Measurements from ENCODE around the gene SVBP. TPM values are rescaled to one million over a fixed set of nuclear protein-coding genes. Genes with fewer than 3 reads are reported as not detected.

SVBP gene
- total RNA-seq, 1 donor from 2014 or later, result 18.7 TPM

DNA sequence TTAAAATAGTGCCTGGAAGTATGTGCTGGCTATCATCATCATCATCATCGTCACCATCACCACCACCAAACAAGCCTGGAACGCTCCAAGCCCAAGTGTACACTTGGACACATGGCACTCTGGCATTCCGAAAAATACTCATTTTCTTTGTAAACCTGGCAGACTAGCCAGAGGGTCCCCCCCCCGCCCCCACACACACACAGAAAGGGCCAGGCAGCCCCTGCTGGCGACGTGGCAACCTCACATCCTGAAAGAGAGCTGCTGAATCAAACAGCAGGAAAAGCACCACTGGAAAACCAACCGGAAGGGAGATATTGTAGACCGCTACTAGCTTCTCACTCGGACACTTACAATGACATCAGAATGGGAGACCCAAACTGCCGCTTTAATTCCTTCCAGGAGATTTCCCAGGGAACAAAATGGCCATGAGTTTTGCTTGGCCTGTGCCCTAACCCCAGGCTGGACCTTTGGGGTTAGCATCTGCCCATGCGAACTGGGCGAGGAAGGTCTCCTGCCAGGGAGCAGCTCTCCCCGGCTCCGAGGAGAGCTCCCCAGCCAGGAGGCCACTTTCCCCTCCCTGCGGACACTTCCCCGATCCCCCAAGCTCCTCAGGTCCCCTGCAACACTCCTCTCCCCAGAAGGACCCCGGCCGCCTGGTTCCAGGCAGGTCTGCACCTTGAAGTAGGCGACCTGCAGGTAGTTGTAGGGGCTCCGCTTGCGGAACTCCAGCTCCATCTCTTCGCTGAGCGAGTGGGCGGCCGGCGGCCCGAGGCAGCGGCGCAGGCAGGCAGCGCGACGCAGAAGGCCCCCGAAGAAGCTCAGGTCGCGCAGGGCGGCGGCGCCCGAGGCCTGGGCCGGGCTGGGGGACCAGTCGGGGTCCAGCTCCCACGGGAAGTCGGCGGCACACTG, 51.1 kb downstream of the SVBP start:
- peak; percentile 74 for DNase-seq (ENCODE audit: low read depth in 2 of 2)

DNA sequence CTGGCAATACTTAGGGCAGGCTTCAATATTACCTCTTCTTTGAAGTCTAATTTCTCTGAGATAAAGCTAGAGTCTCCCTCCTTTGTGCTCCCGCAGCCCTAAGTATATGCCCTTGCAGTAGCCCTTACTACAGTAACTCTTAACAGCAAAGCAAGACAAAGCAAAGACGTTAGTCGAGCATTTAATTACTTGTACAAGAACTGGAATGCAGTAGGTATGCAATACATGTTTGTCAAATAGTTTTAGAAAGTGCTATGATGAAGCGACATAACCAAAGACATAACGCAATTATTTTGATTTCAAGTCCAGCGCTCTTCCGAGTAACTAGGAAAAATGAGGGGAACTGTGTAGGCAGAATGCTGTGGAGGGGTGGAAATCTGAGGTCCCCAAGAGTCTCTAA, 51.9 kb downstream of the SVBP start:
- DNase-seq (ENCODE audit: low read depth in 2 of 2), result no peak

DNA sequence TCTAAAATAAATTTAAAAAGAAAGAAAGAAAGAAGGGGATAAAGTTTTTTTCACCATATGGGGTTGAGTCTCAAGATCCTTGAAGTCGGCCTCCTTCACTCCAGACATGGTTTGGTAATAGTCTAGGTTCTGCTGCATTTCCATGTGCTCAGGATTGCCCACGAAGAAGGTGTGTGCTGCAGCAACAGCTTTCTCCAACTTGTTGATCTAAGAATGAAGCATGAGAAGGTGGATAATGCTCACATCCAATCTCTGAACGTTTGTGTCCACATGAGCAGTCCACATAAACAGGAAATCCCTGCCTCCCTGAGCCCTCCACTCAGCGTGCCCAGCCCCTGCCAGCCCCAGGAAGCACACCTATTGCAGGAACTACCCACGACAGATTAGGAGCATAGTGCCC, 54.9 kb downstream of the SVBP start:
- peak in 1 of 2 donors; percentile 27 for DNase-seq (ENCODE audit: low read depth in 2 of 2)

DNA sequence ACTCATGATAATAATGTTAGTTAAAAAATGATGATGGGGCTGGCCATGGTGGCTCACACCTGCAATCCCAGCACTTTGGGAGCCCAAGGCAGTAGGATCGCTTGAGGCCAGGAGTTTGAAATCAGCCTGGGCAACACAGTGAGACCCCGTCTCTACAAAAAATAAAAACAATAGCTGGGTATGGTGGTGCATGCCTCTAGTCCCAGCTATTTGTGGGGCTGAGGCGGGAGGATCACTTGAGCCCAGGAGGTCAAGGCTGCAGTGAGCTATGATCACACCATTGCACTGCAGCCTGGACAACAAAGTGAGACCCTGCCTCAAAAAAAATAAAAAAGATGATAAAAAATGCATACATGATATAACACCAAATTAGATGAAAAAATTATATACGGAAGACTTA, 55.6 kb downstream of the SVBP start:
- no peak for DNase-seq (ENCODE audit: low read depth in 2 of 2)

DNA sequence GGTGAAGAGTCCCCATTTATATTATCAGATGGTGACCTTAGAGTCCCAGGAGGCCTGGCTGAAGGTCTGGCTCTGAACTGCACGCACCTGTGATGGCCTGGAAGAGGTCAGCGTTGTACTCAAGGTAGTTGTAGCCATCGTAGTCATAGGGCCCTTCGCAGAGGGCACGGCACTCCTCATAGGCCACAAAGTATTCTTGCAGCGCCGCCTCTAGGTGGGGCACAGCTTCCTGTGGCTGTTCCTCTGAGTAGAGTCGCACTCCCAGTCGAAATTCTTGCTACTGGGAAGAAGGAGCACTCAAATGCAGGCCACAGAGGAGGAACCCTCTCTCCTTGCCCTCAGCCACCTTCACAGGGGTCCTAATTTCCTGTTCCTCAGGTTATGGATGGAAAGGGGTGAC, 58.1 kb downstream of the SVBP start:
- no peak for DNase-seq (ENCODE audit: low read depth in 2 of 2)

DNA sequence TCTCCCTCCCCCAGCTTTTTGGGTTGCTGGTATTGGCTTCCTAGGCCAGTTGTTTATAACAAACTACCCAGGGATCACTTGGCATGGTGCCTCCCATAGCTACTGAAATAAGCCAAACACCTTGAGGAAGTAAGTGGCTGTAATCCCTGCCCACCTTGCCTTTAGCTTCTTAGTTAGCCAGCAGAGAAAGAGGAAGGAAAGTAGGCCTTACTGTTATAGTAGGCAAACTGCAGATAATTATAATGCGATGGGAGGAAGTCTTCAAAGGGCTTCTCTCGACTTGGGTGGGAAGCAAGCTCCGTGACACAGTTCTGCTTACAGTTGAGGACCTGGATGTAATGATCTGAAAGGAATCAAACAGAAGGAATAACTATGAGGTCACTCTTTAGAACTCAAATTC, 58.6 kb downstream of the SVBP start:
- no peak for DNase-seq (ENCODE audit: low read depth in 2 of 2)

DNA sequence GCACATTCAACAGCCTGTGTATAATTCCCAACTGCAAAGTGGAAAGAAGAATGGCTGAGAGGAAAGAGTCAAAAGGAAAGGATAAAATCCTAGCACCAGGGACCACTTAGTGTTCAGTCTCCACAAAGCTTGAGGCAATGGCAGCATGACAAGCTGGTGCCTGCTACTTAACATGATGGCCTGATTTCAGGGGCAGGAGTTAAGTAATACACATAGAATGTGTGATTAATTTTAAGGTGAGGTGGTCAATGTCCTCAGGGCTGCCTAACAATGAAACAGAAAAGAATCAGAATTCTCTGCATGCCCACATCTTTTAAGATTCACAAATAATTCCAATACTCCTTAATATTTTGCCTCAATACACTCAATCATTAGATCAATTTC, 59.3 kb downstream of the SVBP start:
- no peak for DNase-seq (ENCODE audit: low read depth in 2 of 2)

Other genes starting within 250 kb of the SVBP start
- gene PPIH, start 159.0 kb downstream of the SVBP start, total RNA-seq, result 12.3 and 22.4 TPM in 2 replicates
- gene YBX1, start 135.0 kb downstream of the SVBP start, total RNA-seq, result 453 and 456 TPM in 2 replicates
- not detected in 2 replicates for gene CLDN19, start 77.2 kb downstream of the SVBP start, total RNA-seq
- 68.0 and 69.8 TPM in 2 replicates for gene P3H1, start 50.4 kb downstream of the SVBP start, total RNA-seq
- 3.1 and 3.8 TPM in 2 replicates for gene C1orf50, start 50.1 kb downstream of the SVBP start, total RNA-seq
- gene TMEM269, start 32.4 kb downstream of the SVBP start, total RNA-seq, result not detected in 2 replicates
- 6.1 and 7.1 TPM in 2 replicates for gene ERMAP, start 275 bp downstream of the SVBP start, total RNA-seq
- gene ZNF691, start 29.2 kb upstream of the SVBP start, total RNA-seq, result 4.6 and 8.1 TPM in 2 replicates
- 11.6 and 32.7 TPM in 2 replicates for gene SLC2A1, start 141.5 kb upstream of the SVBP start, total RNA-seq